Naive thymus-derived CD4-positive, alpha-beta T cell (primary cell): ENCODE measurements around the gene CFAP54. TPM values are rescaled to one million over a fixed set of nuclear protein-coding genes. Genes with fewer than 3 reads are reported as not detected.

ENCODE experiments used
- ATAC-seq: fragments of 150-1000 bp; cut with Tn5 transposase; 2 replicates; pipeline ENCODE4 v1.10.0; 2021; ENCODE audit warnings: mild to moderate bottlenecking, moderate library complexity
- CTCF ChIA-PET: fragments of 350-600 bp; sonication (Branson Sonifier 250); formaldehyde crosslinking; loops from one replicate; lab custom pipeline; 2021; ENCODE audit warnings: antibody characterized with exemption; lab: Charles Lee
- POLR2A ChIA-PET: fragments of 350-600 bp; sonication (Branson Sonifier 250); formaldehyde crosslinking; loops from one replicate; lab custom pipeline; 2021; ENCODE audit warnings: antibody characterized with exemption, inconsistent platforms; lab: Charles Lee
- DNase-seq, 9 donors: peaks; one replicate each; pipeline versions ENCODE4 v3.0.0 to v3.0.0-alpha.2; 2020 to 2022; ENCODE audit warnings: mixed read lengths in 1 of 9
- H3K27ac ChIP-seq: one replicate; pipeline ENCODE4 v1.7.0; 2013; ENCODE audit warnings: mild to moderate bottlenecking, low read depth, low read length, moderate library complexity
- H3K27me3 ChIP-seq, 2 donors: one replicate each; pipeline ENCODE4 v1.7.0; 2013; ENCODE audit warnings: low read length in 2 of 2, mild to moderate bottlenecking in 2 of 2, moderate library complexity in 2 of 2; ENCODE audit not compliant: control insufficient read depth in 2 of 2, insufficient read depth in 2 of 2
- H3K36me3 ChIP-seq, 3 experiments: 1 replicate in 2 of 3; 2 replicates in 1 of 3; pipeline ENCODE4 v1.7.0; 2013; ENCODE audit warnings: low read length in 3 of 3, mild to moderate bottlenecking in 3 of 3, moderate library complexity in 1 of 3; ENCODE audit not compliant: insufficient read depth in 3 of 3, control insufficient read depth in 2 of 3
- H3K4me1 ChIP-seq, 2 donors: one replicate each; pipeline ENCODE4 v1.7.0; 2013; ENCODE audit warnings: low read length in 2 of 2, mild to moderate bottlenecking in 2 of 2, moderate library complexity in 1 of 2; ENCODE audit not compliant: control insufficient read depth in 2 of 2, insufficient read depth in 2 of 2
- H3K4me3 ChIP-seq: 2 replicates; pipeline ENCODE4 v1.7.0; 2013; ENCODE audit warnings: mild to moderate bottlenecking, low read length
- H3K9me3 ChIP-seq, 3 experiments: 1 replicate in 2 of 3; 2 replicates in 1 of 3; pipeline ENCODE4 v1.7.0; 2013; ENCODE audit warnings: low read length in 3 of 3; ENCODE audit not compliant: control insufficient read depth in 2 of 3
- H3K27ac Mint-ChIP-seq, 9 donors: one replicate each; pipeline ENCODE4 v1.8.0; 2020 to 2022; ENCODE audit warnings: mixed read lengths in 9 of 9, mild to moderate bottlenecking in 8 of 9, moderate library complexity in 5 of 9, inconsistent platforms in 2 of 9
- H3K27me3 Mint-ChIP-seq, 5 donors: one replicate each; pipeline ENCODE4 v1.8.0; 2021 to 2022; ENCODE audit warnings: mixed read lengths in 5 of 5, mild to moderate bottlenecking in 1 of 5
- H3K36me3 Mint-ChIP-seq, 5 donors: one replicate each; pipeline ENCODE4 v1.8.0; 2020 to 2022; ENCODE audit warnings: mixed read lengths in 5 of 5, mild to moderate bottlenecking in 3 of 5, inconsistent platforms in 1 of 5
- H3K4me1 Mint-ChIP-seq, 7 donors: one replicate each; pipeline ENCODE4 v1.8.0; 2020 to 2022; ENCODE audit warnings: mixed read lengths in 7 of 7, mild to moderate bottlenecking in 3 of 7, inconsistent platforms in 1 of 7
- H3K4me3 Mint-ChIP-seq, 10 donors: one replicate each; pipeline ENCODE4 v1.8.0; 2020 to 2022; ENCODE audit warnings: mild to moderate bottlenecking in 10 of 10, mixed read lengths in 10 of 10, moderate library complexity in 6 of 10, inconsistent platforms in 2 of 10
- H3K9me3 Mint-ChIP-seq, 11 donors: one replicate each; pipeline ENCODE4 v1.8.0; 2020 to 2022; ENCODE audit warnings: mixed read lengths in 11 of 11, mild to moderate bottlenecking in 4 of 11, inconsistent platforms in 1 of 11, moderate library complexity in 1 of 11
- intact Hi-C, 2 donors: fragments of 100-400 bp; cut with micrococcal nuclease; formaldehyde crosslinking; loops; one replicate each; pipeline ENCODE4 v1.15.1; 2023
- polyA plus RNA-seq, 2 donors: library from polyadenylated mRNA; unstranded; fragments of 300-500 nt; fragmentation: Illumina TruSeq; gene quantifications; one replicate each; pipeline ENCODE4 v1.2.3, GENCODE V29; 2021
- total RNA-seq, 6 experiments: library from RNA in 5 of 6; stranded (reverse) in 5 of 6; gene quantifications; 1 replicate in 5 of 6; 2 replicates in 1 of 6; pipeline ENCODE4 v1.2.3 and lab custom pipeline; 2021 to 2026

Gene CFAP54
- total and polyA plus RNA-seq, 7 experiments from 2014 or later, result 0.07 to 0.93 (median 0.27) TPM; not detected in 1

GRCh38 chr12:96912943-96913342, 423.6 kb downstream of the CFAP54 start:
- peaks cover 0 to 7% (median 0%) of the 10 kb centered on the region in 11 donors for H3K9me3 Mint-ChIP-seq
- Histone ChIP-seq H3K4me3 (no peak overlapping the region), H3K36me3 (no peaks in the 10 kb centered on the region), H3K27me3 (no peaks in the 10 kb centered on the region), H3K9me3 (no peaks in the 10 kb centered on the region), H3K27ac (no peak overlapping the region), H3K4me1 (peaks cover 0 to 7% of the 10 kb centered on the region in 2 donors)
- H3K27me3 Mint-ChIP-seq, result no peaks in the 10 kb centered on the region
- ChIA-PET POLR2A (interaction anchor here (0.6 to 1.9 kb wide), 2 partner anchors 12 to 15 kb away, joined by 3 to 5 read pairs; no protein-coding TSS in a partner anchor), CTCF (no interaction called here)
- no peak overlapping the region for H3K27ac Mint-ChIP-seq
- peaks cover 29 to 77% (median 57%) of the 10 kb centered on the region in 7 donors for H3K4me1 Mint-ChIP-seq
- intact Hi-C loops, result no loop called here
- DNase-seq (no peak), ATAC-seq (no peak)
- H3K36me3 Mint-ChIP-seq, result peaks cover 6 to 40% (median 14%) of the 10 kb centered on the region in 5 donors
- no peak overlapping the region for H3K4me3 Mint-ChIP-seq

GRCh38 chr12:96919510-96920210, 430.3 kb downstream of the CFAP54 start:
- intact Hi-C loops, result no loop called here
- POLR2A ChIA-PET, result no interaction called here

More at GRCh38 chr12:96919510-96920210, 430.3 kb downstream of the CFAP54 start:
- Mint-ChIP-seq H3K27me3 (no peaks in the 10 kb centered on the region), H3K36me3 (peaks cover 15 to 59% (median 46%) of the 10 kb centered on the region in 5 donors), H3K9me3 (peaks cover 0 to 12% (median 1%) of the 10 kb centered on the region in 11 donors), H3K27ac (peak overlapping the region in 3 of 9 donors; percentile 28 to 46 (median 32)), H3K4me3 (no peak overlapping the region), H3K4me1 (peaks cover 5 to 40% (median 24%) of the 10 kb centered on the region in 7 donors)
- no peak overlapping the region for H3K27ac ChIP-seq
- CTCF ChIA-PET, result no interaction called here
- H3K36me3 ChIP-seq, result peaks cover 0 to 6% (median 3%) of the 10 kb centered on the region in 3 experiments
- H3K27me3 ChIP-seq, result no peaks in the 10 kb centered on the region
- DNase-seq, result no peak
- no peaks in the 10 kb centered on the region for H3K9me3 ChIP-seq
- no peak for ATAC-seq
- no peak overlapping the region for H3K4me3 ChIP-seq
- no peaks in the 10 kb centered on the region for H3K4me1 ChIP-seq

Other genes starting within 250 kb of the CFAP54 start
- 100 to 1,000 TPM in 2 of 5 experiments, 10 to 100 TPM in 3; 39.7 to 112 (median 67.9) TPM for gene CDK17, start 89.1 kb upstream of the CFAP54 start, total RNA-seq
- 10 to 100 TPM; 30.0 to 50.8 TPM for gene CDK17, start 89.1 kb upstream of the CFAP54 start, polyA plus RNA-seq